Measurements from ENCODE around the gene NSD2.

GRCh38 chr4:1922821-1923220 lies 51.6 kb downstream of the NSD2 start:
- TF ChIP-seq CTCF (IDR thresholded peaks at IDR 0.05) (no peak), POLR2A (IDR thresholded peaks at IDR 0.05) (no peak)
